Posterior cingulate gyrus (tissue), 11 donors: ENCODE measurements around the gene CDKAL1.
"Not testable (repeated sequence)": the region's sequence is repeated elsewhere in the genome, so short reads cannot be mapped to it uniquely, and the experiment has no call there.

ENCODE experiments used
- DNase-seq, 10 donors: peaks; one replicate each; pipeline versions ENCODE4 v3.0.0 to v3.0.0-alpha.2; 2020 to 2021; ENCODE audit warnings: mixed read lengths in 3 of 10
- intact Hi-C: fragments of 100-400 bp; cut with DNase I; formaldehyde crosslinking; loops from one replicate; pipeline ENCODE4 v1.15.1; 2023

Gene CDKAL1

GRCh38 chr6:20812776-20813175 lies 278.5 kb downstream of the CDKAL1 start:
- DNase-seq, result no peak
- intact Hi-C loops, result no loop called here

GRCh38 chr6:20814494-20814893 lies 280.2 kb downstream of the CDKAL1 start:
- no peak for DNase-seq
- intact Hi-C loops, result no loop called here

- intact Hi-C loops, result no loop called here
- no peak for DNase-seq
Measured at GRCh38 chr6:20816126-20816525, 281.9 kb downstream of the CDKAL1 start.

- intact Hi-C loops, result no loop called here
- DNase-seq, result no peak
Measured at GRCh38 chr6:20817806-20818320, 283.6 kb downstream of the CDKAL1 start.

GRCh38 chr6:20819774-20820400 lies 285.6 kb downstream of the CDKAL1 start:
- no peak for DNase-seq
- intact Hi-C loops, result no loop called here

- intact Hi-C loops, result no loop called here
- no peak for DNase-seq
Measured at GRCh38 chr6:20826378-20826777, 292.1 kb downstream of the CDKAL1 start.

- DNase-seq, result no peak
- intact Hi-C loops, result no loop called here
Measured at GRCh38 chr6:20827798-20828197, 293.5 kb downstream of the CDKAL1 start.

- intact Hi-C loops, result no loop called here
- no peak for DNase-seq
Measured at GRCh38 chr6:20830576-20830975, 296.3 kb downstream of the CDKAL1 start.

GRCh38 chr6:20831251-20831650 lies 297.0 kb downstream of the CDKAL1 start:
- intact Hi-C loops, result not testable (repeated sequence)
- peak in 3 of 10 donors; percentile 11 to 81 (median 23) for DNase-seq

GRCh38 chr6:20833881-20834515 lies 299.7 kb downstream of the CDKAL1 start:
- no peak for DNase-seq
- intact Hi-C loops, result no loop called here

GRCh38 chr6:20835315-20836010 lies 301.2 kb downstream of the CDKAL1 start:
- intact Hi-C loops, result no loop called here
- no peak for DNase-seq

- intact Hi-C loops, result no loop called here
- no peak for DNase-seq
Measured at GRCh38 chr6:20837189-20837588, 302.9 kb downstream of the CDKAL1 start.

- intact Hi-C loops, result no loop called here
- DNase-seq, result no peak
Measured at GRCh38 chr6:20838113-20838512, 303.9 kb downstream of the CDKAL1 start.

- no peak for DNase-seq
Measured at GRCh38 chr6:20839630-20840029, 305.4 kb downstream of the CDKAL1 start.

GRCh38 chr6:20840675-20841074 lies 306.4 kb downstream of the CDKAL1 start:
- no peak for DNase-seq
- intact Hi-C loops, result no loop called here

More at GRCh38 chr6:20839630-20840029, 305.4 kb downstream of the CDKAL1 start:
- intact Hi-C loops, result no loop called here

- intact Hi-C loops, result no loop called here
- no peak for DNase-seq
Measured at GRCh38 chr6:20841806-20842205, 307.5 kb downstream of the CDKAL1 start.

- no peak for DNase-seq
- intact Hi-C loops, result no loop called here
Measured at GRCh38 chr6:20845592-20845991, 311.3 kb downstream of the CDKAL1 start.

GRCh38 chr6:20846602-20847028 lies 312.4 kb downstream of the CDKAL1 start:
- intact Hi-C loops, result no loop called here

GRCh38 chr6:20847904-20848303 lies 313.6 kb downstream of the CDKAL1 start:
- DNase-seq, result no peak
- intact Hi-C loops, result no loop called here

More at GRCh38 chr6:20846602-20847028, 312.4 kb downstream of the CDKAL1 start:
- no peak for DNase-seq

GRCh38 chr6:20850686-20851416 lies 316.6 kb downstream of the CDKAL1 start:
- DNase-seq, result no peak
- intact Hi-C loops, result no loop called here

GRCh38 chr6:20851795-20852194 lies 317.5 kb downstream of the CDKAL1 start:
- intact Hi-C loops, result no loop called here
- DNase-seq, result no peak
